ENCODE data around the gene KDM8. TPM values are rescaled to one million over a fixed set of nuclear protein-coding genes. Genes with fewer than 3 reads are reported as not detected.

The KDM8 gene
- total RNA-seq, 4 donors from 2014 or later, result 2.5 to 7.1 (median 3.7) TPM

- peak overlapping the region in 1 of 4 donors; percentile 87 for H3K27ac ChIP-seq (replicated peaks in 1 of 4)
- intact Hi-C loops (cut with DNase I), result no loop called here
- 89% methylated on average over 15 of the region's 16 CpGs for WGBS
Observed at GRCh38 chr16:27220991-27221390, 17.7 kb downstream of the KDM8 start.

GRCh38 chr16:27221576-27222248 is 18.4 kb downstream of the KDM8 start:
- Histone ChIP-seq H3K27me3 (no peaks in the 10 kb centered on the region), H3K4me1 (peaks cover 19 to 26% (median 24%) of the 10 kb centered on the region in 4 donors), H3K36me3 (peaks cover 8 to 53% (median 37%) of the 10 kb centered on the region in 4 donors), H3K27ac (replicated peaks in 1 of 4) (peak overlapping the region; percentile 72 to 87 (median 80)), H3K4me3 (peak overlapping the region in 1 of 4 donors; percentile 23), H3K9me3 (no peaks in the 10 kb centered on the region)
- 49% methylated on average over 8 of the region's 8 CpGs for WGBS
- no peak for DNase-seq (ENCODE audit: extremely low spot score)
- TF ChIP-seq CTCF (IDR thresholded peaks at IDR 0.05) (no peak), POLR2A (IDR thresholded peaks at IDR 0.05; ENCODE audit: low read depth) (no peak), POLR2AphosphoS5 (IDR thresholded peaks at IDR 0.05) (no peak), EP300 (IDR thresholded peaks at IDR 0.05) (no peak)
- intact Hi-C loops (cut with DNase I), result no loop called here

More at GRCh38 chr16:27220991-27221390, 17.7 kb downstream of the KDM8 start:
- DNase-seq (ENCODE audit: extremely low spot score), result no peak
- Histone ChIP-seq H3K4me3 (no peak overlapping the region), H3K36me3 (peaks cover 8 to 53% (median 36%) of the 10 kb centered on the region in 4 donors), H3K9me3 (no peaks in the 10 kb centered on the region), H3K4me1 (peaks cover 19 to 26% (median 24%) of the 10 kb centered on the region in 4 donors), H3K27me3 (no peaks in the 10 kb centered on the region)
- TF ChIP-seq POLR2A (IDR thresholded peaks at IDR 0.05; ENCODE audit: low read depth) (no peak), EP300 (IDR thresholded peaks at IDR 0.05) (no peak), CTCF (IDR thresholded peaks at IDR 0.05) (no peak), POLR2AphosphoS5 (IDR thresholded peaks at IDR 0.05) (no peak)

DNA sequence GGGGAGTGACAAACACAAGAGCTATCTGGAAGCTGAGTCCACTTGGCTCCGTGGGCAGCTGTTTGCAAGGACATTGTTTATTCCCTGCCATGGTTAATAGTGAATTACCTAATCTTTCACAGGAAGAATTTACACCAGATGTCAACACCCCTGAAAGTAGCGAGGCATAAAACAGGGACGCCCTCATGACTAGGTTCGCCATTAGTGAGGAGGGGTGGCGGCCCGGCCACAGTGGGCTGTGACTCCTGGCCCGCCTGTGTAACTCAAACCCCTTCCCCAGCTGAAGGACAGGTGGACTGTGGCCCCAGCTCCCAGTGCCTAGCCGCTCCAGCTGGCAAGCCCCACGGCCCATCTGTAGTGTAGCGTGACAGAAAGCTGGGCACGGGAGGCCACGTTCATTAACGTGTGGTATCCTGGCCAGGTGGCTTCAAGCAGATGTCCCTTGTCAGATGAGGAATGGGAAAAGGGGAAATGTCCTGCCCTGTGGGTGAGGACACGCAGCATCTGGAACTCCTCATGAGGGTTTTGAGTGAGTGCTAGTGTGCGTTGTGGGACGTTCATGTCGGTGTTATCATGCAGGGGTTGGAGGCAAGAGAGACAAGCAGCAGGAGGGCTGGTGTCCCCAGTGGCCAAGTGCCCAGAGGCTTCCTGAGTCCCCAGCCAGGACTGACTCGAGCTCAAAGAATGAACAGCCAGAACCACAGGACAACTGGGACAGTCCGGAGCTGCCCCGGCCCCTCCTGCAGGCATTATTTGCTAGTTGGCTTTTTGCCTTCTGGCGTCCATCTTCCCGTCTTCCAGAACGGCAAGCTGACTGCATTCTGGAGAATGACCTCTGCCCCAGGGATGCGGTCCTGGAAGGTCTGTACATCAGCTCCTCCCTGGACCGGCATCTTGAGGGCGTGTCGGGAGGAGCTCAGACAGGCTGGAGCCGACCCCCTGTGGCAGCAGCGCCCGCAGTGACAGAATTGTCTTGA is 19.2 kb downstream of the KDM8 start:
- WGBS, result 46% methylated on average over 23 of the region's 30 CpGs
- TF ChIP-seq POLR2A (IDR thresholded peaks at IDR 0.05; ENCODE audit: low read depth) (no peak), POLR2AphosphoS5 (IDR thresholded peaks at IDR 0.05) (peak; percentile 36 to 79), CTCF (IDR thresholded peaks at IDR 0.05) (no peak)
- peak overlapping the region; percentile 72 to 87 (median 80) for H3K27ac ChIP-seq (replicated peaks in 1 of 4)
- intact Hi-C loops (cut with DNase I), result no loop called here
- H3K4me1 ChIP-seq, result peaks cover 19 to 26% (median 24%) of the 10 kb centered on the region in 4 donors
- peak overlapping the region in 2 of 4 donors; percentile 23 to 40 for H3K4me3 ChIP-seq
- no peaks in the 10 kb centered on the region for H3K9me3 ChIP-seq
- H3K36me3 ChIP-seq, result peaks cover 8 to 52% (median 39%) of the 10 kb centered on the region in 4 donors
- peak; percentile 93 for DNase-seq (ENCODE audit: extremely low spot score)
- H3K27me3 ChIP-seq, result no peaks in the 10 kb centered on the region

DNA sequence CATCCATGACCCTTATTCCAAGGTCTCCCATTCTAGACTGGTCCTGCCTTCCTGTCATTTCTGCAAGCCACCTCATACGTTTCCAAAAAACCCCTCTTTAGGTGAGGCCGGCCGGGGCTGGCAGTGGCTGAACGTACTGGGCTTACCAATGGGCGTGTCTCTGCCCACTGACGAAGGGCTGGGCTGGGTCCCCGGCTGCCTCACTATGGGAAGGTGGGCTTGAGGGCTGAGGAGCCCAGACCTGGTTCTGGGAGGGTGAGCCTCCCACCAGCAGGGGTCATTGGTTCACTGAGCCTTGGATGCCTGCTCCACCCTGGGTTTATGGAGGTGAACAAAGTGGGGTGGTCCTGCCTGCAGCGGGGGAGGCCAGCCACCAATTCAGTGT is 19.9 kb downstream of the KDM8 start:
- Histone ChIP-seq H3K27me3 (no peaks in the 10 kb centered on the region), H3K4me3 (no peak overlapping the region), H3K9me3 (no peaks in the 10 kb centered on the region), H3K36me3 (peaks cover 8 to 50% (median 37%) of the 10 kb centered on the region in 4 donors), H3K27ac (replicated peaks in 1 of 4) (peak overlapping the region; percentile 72 to 87 (median 80)), H3K4me1 (peaks cover 19 to 26% (median 24%) of the 10 kb centered on the region in 4 donors)
- no peak for DNase-seq (ENCODE audit: extremely low spot score)
- intact Hi-C loops (cut with DNase I), result no loop called here
- 73% methylated on average over 3 of the region's 8 CpGs for WGBS
- TF ChIP-seq POLR2A (IDR thresholded peaks at IDR 0.05; ENCODE audit: low read depth) (no peak), CTCF (IDR thresholded peaks at IDR 0.05) (no peak), POLR2AphosphoS5 (IDR thresholded peaks at IDR 0.05) (no peak), EP300 (IDR thresholded peaks at IDR 0.05) (no peak)
